OCI-LY3 (cell line): Measurements from ENCODE around the gene PLN.

Source experiments
- H2AFZ ChIP-seq: fragments of 200-600, 300-600 bp; shearing (Covaris generic); 2 replicates; pipeline ENCODE4 v1.6.0; 2014; ENCODE audit warnings: antibody characterized with exemption, low read depth, low read length
- H3K27ac ChIP-seq: fragments of 200-600, 300-600 bp; sonication (generic); 2 replicates; pipeline ENCODE4 v1.5.1; 2014; ENCODE audit warnings: mild to moderate bottlenecking, low read length, moderate library complexity, mixed read lengths
- H3K27me3 ChIP-seq: fragments of 200-600, 300-600 bp; sonication (generic); 2 replicates; pipeline ENCODE4 v1.6.1; 2014; ENCODE audit warnings: low read depth, low read length, mixed read lengths
- H3K36me3 ChIP-seq: fragments of 200-600, 300-600 bp; sonication (generic); replicated peaks from 2 replicates; pipeline ENCODE3; 2014; ENCODE audit warnings: low read depth, low read length, mixed read lengths
- H3K4me1 ChIP-seq: fragments of 300-600, 200-600 bp; sonication (generic); 2 replicates; pipeline ENCODE4 v1.6.1; 2014; ENCODE audit warnings: low read length, mixed read lengths
- H3K4me2 ChIP-seq: fragments of 200-600, 300-600 bp; sonication (generic); 2 replicates; pipeline ENCODE4 v1.6.1; 2014; ENCODE audit warnings: low read length, mixed read lengths
- H3K4me3 ChIP-seq: fragments of 300-600, 200-600 bp; sonication (generic); 2 replicates; pipeline ENCODE4 v1.5.1; 2014; ENCODE audit warnings: antibody characterized with exemption, mild to moderate bottlenecking, low read length, moderate library complexity
- H3K79me2 ChIP-seq: fragments of 300-600, 200-600 bp; shearing (Covaris generic); 2 replicates; pipeline ENCODE4 v1.6.1; 2014; ENCODE audit warnings: mild to moderate bottlenecking, low read length, mixed read lengths
- H3K9ac ChIP-seq: fragments of 300-600, 200-600 bp; shearing (Covaris generic); 2 replicates; pipeline ENCODE4 v1.6.0; 2014; ENCODE audit warnings: mild to moderate bottlenecking, low read length, moderate library complexity
- H3K9me3 ChIP-seq: fragments of 200-600, 300-600 bp; shearing (Covaris generic); 2 replicates; pipeline ENCODE4 v1.6.1; 2014; ENCODE audit warnings: low read length, mixed read lengths; ENCODE audit not compliant: insufficient read depth
- H4K20me1 ChIP-seq: fragments of 200-600, 300-600 bp; sonication (generic); 2 replicates; pipeline ENCODE4 v1.6.1; 2016; ENCODE audit warnings: low read length, mixed read lengths; ENCODE audit not compliant: insufficient read depth
- EZH2phosphoT487 ChIP-seq: fragments of 200-600 bp; shearing (Covaris generic); IDR thresholded peaks from 2 replicates; pipeline ENCODE4 v1.6.1; 2018; ENCODE audit warnings: antibody characterized with exemption, mixed run types, low read depth
- TF ChIP-seq, protein P1 (sequence below): fragments of 200-600, 300-600 bp; sonication (generic); IDR thresholded peaks from 2 replicates; pipeline ENCODE4 v1.5.1; 2014; ENCODE audit warnings: antibody characterized with exemption, low read length, low read depth

Gene PLN

DNA sequence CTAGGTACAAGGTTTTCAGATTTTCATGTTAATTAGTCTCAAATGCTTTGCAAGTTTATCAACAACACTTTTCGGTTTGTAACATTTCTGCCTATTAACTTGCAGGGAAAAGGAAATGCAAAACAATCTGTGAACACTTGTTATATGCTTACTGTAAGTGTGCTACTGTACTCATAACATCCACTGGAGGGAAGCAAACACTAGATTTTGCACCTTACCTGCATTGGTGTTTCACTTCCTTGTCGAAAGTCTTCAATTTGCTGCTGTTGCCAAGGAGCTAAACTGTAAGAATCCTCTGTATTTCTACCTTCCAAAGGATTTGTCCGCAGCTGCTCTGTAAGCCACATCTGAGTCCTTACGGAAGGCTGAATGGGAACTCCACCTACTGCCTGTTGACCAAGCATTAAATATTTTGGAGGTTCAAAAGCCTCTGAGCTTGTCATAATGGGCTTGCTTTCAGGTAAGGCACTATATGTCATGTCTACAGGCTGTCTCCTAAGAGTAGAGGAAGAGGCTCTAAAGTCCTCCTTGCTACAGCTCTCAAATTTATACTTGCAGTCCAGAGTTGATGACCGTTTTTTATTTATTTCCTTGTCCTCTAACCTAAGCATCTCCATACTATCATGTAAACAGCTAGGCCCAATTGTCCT is 17.3 kb downstream of the PLN start:
- 0 out of 2 replicates have a peak, but pooled peaks cover 4% of the 10 kb centered on the region for H4K20me1 ChIP-seq
- H3K36me3 ChIP-seq = no peaks in the 10 kb centered on the region
- H3K79me2 ChIP-seq = no peaks in the 10 kb centered on the region
- no peak overlapping the region for H2AFZ ChIP-seq
- H3K27me3 ChIP-seq = no peaks in the 10 kb centered on the region
- TF ChIP-seq, protein P1, sequence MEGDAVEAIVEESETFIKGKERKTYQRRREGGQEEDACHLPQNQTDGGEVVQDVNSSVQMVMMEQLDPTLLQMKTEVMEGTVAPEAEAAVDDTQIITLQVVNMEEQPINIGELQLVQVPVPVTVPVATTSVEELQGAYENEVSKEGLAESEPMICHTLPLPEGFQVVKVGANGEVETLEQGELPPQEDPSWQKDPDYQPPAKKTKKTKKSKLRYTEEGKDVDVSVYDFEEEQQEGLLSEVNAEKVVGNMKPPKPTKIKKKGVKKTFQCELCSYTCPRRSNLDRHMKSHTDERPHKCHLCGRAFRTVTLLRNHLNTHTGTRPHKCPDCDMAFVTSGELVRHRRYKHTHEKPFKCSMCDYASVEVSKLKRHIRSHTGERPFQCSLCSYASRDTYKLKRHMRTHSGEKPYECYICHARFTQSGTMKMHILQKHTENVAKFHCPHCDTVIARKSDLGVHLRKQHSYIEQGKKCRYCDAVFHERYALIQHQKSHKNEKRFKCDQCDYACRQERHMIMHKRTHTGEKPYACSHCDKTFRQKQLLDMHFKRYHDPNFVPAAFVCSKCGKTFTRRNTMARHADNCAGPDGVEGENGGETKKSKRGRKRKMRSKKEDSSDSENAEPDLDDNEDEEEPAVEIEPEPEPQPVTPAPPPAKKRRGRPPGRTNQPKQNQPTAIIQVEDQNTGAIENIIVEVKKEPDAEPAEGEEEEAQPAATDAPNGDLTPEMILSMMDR = peak; percentile 73
- TF ChIP-seq EZH2phosphoT487 = no peak
- peak overlapping the region; percentile 17; the same call in 1 of the 2 replicates for H3K4me2 ChIP-seq
- H3K9ac ChIP-seq = no peak overlapping the region
- no peak overlapping the region for H3K27ac ChIP-seq
- peaks cover 8% of the 10 kb centered on the region; the same call in 1 of the 2 replicates for H3K4me1 ChIP-seq
- H3K9me3 ChIP-seq = no peaks in the 10 kb centered on the region
- no peak overlapping the region for H3K4me3 ChIP-seq

DNA sequence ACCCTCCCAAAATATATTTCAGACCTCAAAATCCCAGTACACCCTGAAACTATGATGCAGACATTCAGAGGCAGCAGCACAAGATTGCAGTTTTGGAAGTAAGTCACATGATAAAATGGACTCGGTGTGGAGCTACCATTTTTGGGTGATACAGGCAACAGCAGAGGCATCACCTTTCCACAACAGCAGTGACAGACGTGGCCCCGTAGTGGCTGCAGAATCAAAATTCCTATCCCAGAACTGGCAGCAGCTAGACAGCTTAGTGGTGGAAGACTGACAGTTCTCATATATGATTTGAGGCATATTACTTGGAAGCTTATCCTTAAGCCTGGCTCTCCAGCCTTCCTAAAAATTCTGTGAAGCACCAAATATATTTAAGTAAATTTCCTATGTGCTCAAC is 19.9 kb downstream of the PLN start:
- peaks cover 8% of the 10 kb centered on the region; the same call in 1 of the 2 replicates for H3K4me1 ChIP-seq
- 0 out of 2 replicates have a peak, but pooled peaks cover 4% of the 10 kb centered on the region for H4K20me1 ChIP-seq
- no peak overlapping the region for H2AFZ ChIP-seq
- no peaks in the 10 kb centered on the region for H3K79me2 ChIP-seq
- TF ChIP-seq EZH2phosphoT487 = no peak
- TF ChIP-seq, protein P1 = no peak
- no peak overlapping the region for H3K9ac ChIP-seq
- no peak overlapping the region for H3K4me2 ChIP-seq
- no peaks in the 10 kb centered on the region for H3K36me3 ChIP-seq
- H3K9me3 ChIP-seq = no peaks in the 10 kb centered on the region
- no peaks in the 10 kb centered on the region for H3K27me3 ChIP-seq
- no peak overlapping the region for H3K4me3 ChIP-seq
- no peak overlapping the region for H3K27ac ChIP-seq

DNA sequence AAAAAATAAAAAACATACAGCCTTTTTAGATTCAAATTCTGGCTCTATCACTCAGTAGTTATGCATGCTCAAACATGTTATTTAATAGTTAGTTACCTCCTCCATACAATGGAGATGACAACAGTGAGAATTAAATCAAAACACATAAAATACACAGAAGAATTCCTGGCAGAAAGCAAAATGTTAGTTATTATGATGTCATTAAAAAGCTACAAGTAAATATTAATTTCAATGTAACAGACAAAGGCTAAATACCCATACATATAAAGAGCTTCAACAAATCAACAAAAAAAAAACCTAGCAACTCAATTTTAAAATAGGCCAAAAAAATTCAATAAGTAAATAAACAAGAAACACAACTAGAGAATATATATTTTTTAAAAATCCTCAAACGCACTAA is 21.4 kb downstream of the PLN start:
- Histone ChIP-seq H4K20me1 (0 out of 2 replicates have a peak, but pooled peaks cover 4% of the 10 kb centered on the region), H2AFZ (no peak overlapping the region), H3K4me1 (peaks cover 8% of the 10 kb centered on the region; the same call in 1 of the 2 replicates), H3K4me2 (no peak overlapping the region), H3K9me3 (no peaks in the 10 kb centered on the region), H3K27me3 (no peaks in the 10 kb centered on the region), H3K36me3 (peaks cover 4% of the 10 kb centered on the region), H3K9ac (no peak overlapping the region), H3K79me2 (no peaks in the 10 kb centered on the region), H3K4me3 (no peak overlapping the region), H3K27ac (no peak overlapping the region)
- TF ChIP-seq, protein P1 = no peak

DNA sequence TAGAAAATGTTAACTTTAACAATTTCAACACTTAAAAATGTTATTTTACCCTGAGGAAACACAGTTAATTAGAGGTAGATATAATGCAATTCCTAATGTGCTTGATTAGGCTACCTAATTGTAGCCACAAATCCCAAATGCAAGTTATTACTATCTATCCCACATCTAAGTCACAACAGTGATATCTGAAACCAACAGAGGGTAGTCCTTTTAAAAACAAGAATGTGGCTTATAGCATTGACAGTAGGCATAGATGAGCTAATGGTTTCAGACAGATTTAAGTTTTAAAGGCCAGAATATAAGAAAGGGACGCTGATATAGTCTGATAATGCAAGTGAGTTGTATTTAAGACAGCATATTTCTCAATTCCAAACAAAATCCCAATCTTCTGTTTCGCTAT is 23.0 kb downstream of the PLN start:
- Histone ChIP-seq H3K4me1 (no peaks in the 10 kb centered on the region), H2AFZ (no peak overlapping the region), H3K79me2 (no peaks in the 10 kb centered on the region), H3K4me2 (no peak overlapping the region), H3K27ac (no peak overlapping the region), H3K4me3 (no peak overlapping the region), H3K36me3 (peaks cover 9% of the 10 kb centered on the region), H3K9me3 (no peaks in the 10 kb centered on the region), H4K20me1 (no peaks in the 10 kb centered on the region), H3K27me3 (no peaks in the 10 kb centered on the region), H3K9ac (no peak overlapping the region)
- TF ChIP-seq, protein P1 = no peak
- TF ChIP-seq EZH2phosphoT487 = no peak
